Parathyroid adenoma (tissue), 2 donors: Measurements from ENCODE around the gene RIPOR3.

ENCODE experiments used
- H2AFZ ChIP-seq: fragments of 300-600 bp; sonication (generic); one replicate; pipeline ENCODE4 v1.7.0; 2017; ENCODE audit warnings: antibody characterized with exemption, mild to moderate bottlenecking
- H3K27ac ChIP-seq: fragments of 300-600 bp; sonication (generic); one replicate; pipeline ENCODE4 v1.7.0; 2017
- H3K27me3 ChIP-seq: fragments of 300-600 bp; sonication (generic); one replicate; pipeline ENCODE4 v1.7.0; 2017; ENCODE audit warnings: low read length; ENCODE audit not compliant: control insufficient read depth, insufficient read depth
- H3K36me3 ChIP-seq: fragments of 300-600 bp; sonication (generic); one replicate; pipeline ENCODE4 v1.7.0; 2017; ENCODE audit warnings: low read length; ENCODE audit not compliant: control insufficient read depth, insufficient read depth
- H3K4me1 ChIP-seq: fragments of 300-600 bp; sonication (generic); one replicate; pipeline ENCODE4 v1.7.0; 2017; ENCODE audit warnings: control low read depth
- H3K4me2 ChIP-seq: fragments of 300-600 bp; sonication (generic); one replicate; pipeline ENCODE4 v1.7.0; 2017; ENCODE audit warnings: low read length
- H3K4me3 ChIP-seq: fragments of 300-600 bp; sonication (generic); one replicate; pipeline ENCODE4 v1.7.0; 2017; ENCODE audit warnings: low read depth, low read length
- H3K79me2 ChIP-seq: fragments of 300-600 bp; sonication (generic); one replicate; pipeline ENCODE4 v1.7.0; 2017; ENCODE audit warnings: control low read depth
- H3K9ac ChIP-seq: fragments of 300-600 bp; sonication (generic); one replicate; pipeline ENCODE4 v1.7.0; 2017; ENCODE audit warnings: mild to moderate bottlenecking
- H3K9me3 ChIP-seq: fragments of 300-600 bp; sonication (generic); one replicate; pipeline ENCODE4 v1.7.0; 2017; ENCODE audit warnings: low read length; ENCODE audit not compliant: control insufficient read depth
- CTCF ChIP-seq: fragments of 300-600 bp; sonication (generic); IDR thresholded peaks from one replicate; pipeline ENCODE4 v1.7.0; 2017; ENCODE audit warnings: antibody characterized with exemption, mild to moderate bottlenecking
- donor health status: primary hyperparathyroidism.

Gene RIPOR3

GRCh38 chr20:50628853-50629669 is 62.3 kb downstream of the RIPOR3 start:
- Histone ChIP-seq H3K79me2 (no peaks in the 10 kb centered on the region), H3K9me3 (no peaks in the 10 kb centered on the region), H3K9ac (no peak overlapping the region), H3K27ac (no peak overlapping the region), H3K4me2 (no peak overlapping the region), H2AFZ (no peak overlapping the region), H3K36me3 (no peaks in the 10 kb centered on the region), H3K27me3 (no peaks in the 10 kb centered on the region), H3K4me1 (peaks cover 4% of the 10 kb centered on the region), H3K4me3 (no peak overlapping the region)
- no peak for TF ChIP-seq CTCF

DNA sequence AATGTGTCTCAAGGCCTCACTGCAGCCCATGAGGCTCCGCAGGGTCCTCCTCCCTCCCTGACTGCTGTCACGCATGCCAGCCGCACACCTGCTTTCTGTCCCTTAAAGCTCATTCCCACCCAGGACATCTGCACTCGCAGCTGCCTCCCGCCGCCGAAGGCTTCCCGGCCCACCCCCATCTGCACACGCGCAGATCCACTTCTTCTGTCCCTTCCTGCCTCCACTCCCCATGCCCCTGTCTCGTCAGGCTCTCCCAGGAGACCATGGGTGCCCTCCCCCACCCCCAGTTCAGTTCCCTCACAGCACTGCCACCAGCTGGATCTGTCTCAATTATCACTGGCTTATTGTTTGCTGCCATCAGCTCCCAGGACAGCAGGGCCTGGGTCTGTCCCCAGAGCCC is 63.0 kb downstream of the RIPOR3 start:
- no peak overlapping the region for H2AFZ ChIP-seq
- no peaks in the 10 kb centered on the region for H3K79me2 ChIP-seq
- H3K9me3 ChIP-seq, result no peaks in the 10 kb centered on the region
- H3K27ac ChIP-seq, result no peak overlapping the region
- H3K27me3 ChIP-seq, result no peaks in the 10 kb centered on the region
- H3K9ac ChIP-seq, result no peak overlapping the region
- H3K4me3 ChIP-seq, result no peak overlapping the region
- H3K4me1 ChIP-seq, result peaks cover 4% of the 10 kb centered on the region
- H3K4me2 ChIP-seq, result no peak overlapping the region
- no peaks in the 10 kb centered on the region for H3K36me3 ChIP-seq
- TF ChIP-seq CTCF, result no peak

- Histone ChIP-seq H3K27me3 (no peaks in the 10 kb centered on the region), H3K4me2 (no peak overlapping the region), H2AFZ (no peak overlapping the region), H3K4me3 (no peak overlapping the region), H3K36me3 (no peaks in the 10 kb centered on the region), H3K79me2 (no peaks in the 10 kb centered on the region), H3K9me3 (no peaks in the 10 kb centered on the region), H3K27ac (no peak overlapping the region), H3K9ac (no peak overlapping the region), H3K4me1 (peaks cover 4% of the 10 kb centered on the region)
- no peak for TF ChIP-seq CTCF
These were observed 63.6 kb downstream of the RIPOR3 start for GRCh38 chr20:50627747-50628146.

- Histone ChIP-seq H3K36me3 (no peaks in the 10 kb centered on the region), H3K79me2 (no peaks in the 10 kb centered on the region), H3K4me3 (no peak overlapping the region), H3K9ac (no peak overlapping the region), H3K9me3 (no peaks in the 10 kb centered on the region), H3K4me1 (peaks cover 4% of the 10 kb centered on the region), H3K27me3 (no peaks in the 10 kb centered on the region), H2AFZ (peak overlapping the region; percentile 31), H3K4me2 (no peak overlapping the region), H3K27ac (no peak overlapping the region)
- peak; percentile 73 for TF ChIP-seq CTCF
These were observed 65.2 kb downstream of the RIPOR3 start for GRCh38 chr20:50625986-50626677.
